8988T (cell line): ENCODE data around the gene TYMP.

Experiments used
- DNase-seq: peaks from one replicate; pipeline ENCODE4 v3.0.0; 2011

The TYMP gene

DNA sequence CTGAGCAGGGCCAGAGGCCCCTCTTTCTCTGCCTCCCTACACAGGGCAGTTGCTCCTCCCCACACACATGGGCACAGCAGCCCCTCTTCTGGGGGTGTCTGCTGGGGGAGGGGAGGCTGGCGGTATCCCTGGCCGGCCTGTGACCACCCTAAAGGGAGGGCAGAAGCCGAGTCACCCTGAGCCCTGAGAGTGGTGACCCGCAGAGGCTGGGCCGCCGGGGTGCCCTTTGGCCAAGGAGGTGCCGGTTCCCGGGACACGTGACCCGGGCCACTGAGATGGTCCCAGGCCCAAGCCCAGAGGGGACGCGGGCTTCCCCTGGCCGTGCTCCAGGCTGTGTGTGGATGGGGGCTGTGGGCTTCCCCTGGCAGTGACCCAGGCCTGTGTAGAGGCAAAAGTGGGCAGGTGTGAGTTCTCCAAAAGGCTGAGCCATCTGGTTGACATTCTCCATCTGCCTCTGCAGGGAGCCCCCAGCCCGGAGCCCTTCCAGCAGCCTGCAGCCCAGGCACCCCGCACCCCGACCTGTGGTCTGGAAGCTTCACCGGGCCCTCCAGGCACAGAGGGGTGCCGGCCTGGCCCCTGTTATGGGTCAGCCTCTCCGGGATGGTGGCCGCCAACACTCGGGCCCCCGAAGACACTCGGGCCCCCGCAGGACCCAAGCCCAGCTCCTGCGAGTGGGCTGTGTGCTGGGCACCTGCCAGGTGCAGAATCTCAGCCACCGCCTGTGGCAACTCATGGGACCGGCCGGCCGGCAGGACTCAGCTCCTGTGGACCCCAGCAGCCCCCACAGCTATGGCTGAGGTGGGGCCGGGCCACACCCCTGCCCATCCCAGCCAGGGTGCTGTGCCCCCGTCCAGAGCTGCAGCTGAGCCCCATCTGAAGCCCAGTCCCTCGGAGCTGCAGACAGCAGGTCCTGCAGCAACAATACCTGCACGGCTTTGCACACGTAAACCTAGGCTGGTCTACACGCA, 47.4 kb downstream of the TYMP start:
- no peak for DNase-seq

DNA sequence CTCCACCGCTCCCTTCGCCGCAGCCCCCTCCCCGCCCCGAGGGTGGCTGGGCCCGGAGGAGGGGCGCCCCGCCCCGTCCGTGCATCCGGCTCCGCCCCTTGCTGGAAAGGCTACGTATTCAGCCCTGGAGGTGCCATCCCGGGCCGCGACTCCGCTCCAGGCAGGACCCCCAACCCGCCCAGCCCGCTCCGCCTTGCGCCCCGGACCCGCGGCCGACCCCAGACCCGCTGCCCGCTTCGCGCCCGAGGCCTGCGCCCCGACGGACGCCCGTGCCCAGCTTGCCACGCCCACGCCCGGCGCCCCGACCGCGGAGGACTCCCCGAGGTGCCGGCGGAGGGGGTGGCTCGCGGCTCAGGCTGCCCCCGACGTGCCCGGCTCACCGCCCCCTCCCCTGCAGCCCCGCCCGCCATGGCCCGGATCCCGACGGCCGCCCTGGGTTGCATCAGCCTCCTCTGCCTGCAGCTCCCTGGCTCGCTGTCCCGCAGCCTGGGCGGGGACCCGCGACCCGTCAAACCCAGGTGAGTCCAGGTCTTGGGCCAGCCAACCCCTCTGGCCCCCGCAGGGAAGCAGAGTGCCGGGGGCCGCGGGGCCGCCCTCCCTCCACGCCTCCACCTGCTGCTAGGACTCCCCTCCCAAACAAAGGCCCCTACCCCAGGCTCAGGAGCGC, 48.2 kb downstream of the TYMP start, which contains the start of gene ADM2:
Gene ADM2, plus strand, starts transcription at position 104 of the 667 bp plus-strand sequence. Its CDS starts 305 bp downstream, at position 409.
- no peak for DNase-seq

DNA sequence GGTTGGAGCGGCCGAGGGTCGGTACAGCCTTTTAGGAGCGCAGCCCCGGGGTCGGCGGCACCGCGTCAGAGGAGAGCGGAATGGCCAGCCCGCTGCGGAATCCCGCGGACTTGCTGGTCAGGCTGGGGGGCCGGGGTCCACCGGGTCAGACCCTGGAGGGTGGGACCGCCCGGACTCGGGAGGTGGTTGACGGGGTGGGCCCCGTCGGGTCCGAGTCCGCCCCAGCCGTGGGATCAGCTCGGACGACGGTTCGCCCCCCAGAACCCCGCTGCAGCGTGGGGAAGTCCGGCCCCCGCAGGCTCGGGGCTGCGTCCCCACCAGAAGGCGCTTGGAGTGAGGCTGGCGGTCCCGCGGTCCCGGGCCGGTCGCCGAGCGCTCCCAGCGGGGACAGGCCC, 48.8 kb downstream of the TYMP start:
- DNase-seq = no peak

DNA sequence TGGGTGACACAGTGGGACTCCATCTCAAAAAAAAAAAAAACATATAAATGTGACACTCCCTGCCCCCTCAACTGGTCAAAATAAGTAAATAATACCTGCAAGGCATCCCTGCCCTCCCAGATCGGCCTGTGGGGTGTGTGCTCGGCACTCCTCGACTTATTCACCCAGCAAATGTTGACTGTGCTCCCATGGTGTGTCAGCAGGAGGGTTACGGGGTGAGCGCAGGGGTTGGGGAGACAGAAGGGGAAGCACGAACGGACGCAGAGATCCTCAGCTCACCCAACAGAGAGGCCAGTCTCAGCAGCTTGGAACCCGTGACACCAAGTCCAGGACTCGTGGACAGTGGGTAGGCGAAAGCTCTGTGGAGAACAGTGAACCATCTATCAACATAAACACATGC, 50.1 kb downstream of the TYMP start:
- DNase-seq = no peak

DNA sequence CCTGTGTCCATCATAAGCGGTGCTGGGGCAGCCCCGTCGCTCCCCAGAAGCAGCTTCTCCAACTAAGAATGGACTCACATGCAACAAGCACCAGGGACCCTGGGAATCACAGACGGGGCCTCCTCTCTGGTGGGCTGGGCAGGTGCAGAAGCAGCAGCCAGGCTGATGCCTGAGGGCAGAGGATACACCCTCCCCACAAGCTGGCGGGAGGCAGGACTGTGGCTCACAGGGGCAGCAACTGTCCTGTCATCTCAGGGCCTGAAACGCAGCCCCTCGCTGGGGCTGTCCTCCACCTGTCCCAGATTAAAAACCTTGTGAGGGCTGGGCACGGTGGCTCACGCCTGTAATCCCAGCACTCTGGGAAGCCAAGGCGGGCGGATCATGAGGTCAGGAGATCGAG, 51.9 kb downstream of the TYMP start:
- no peak for DNase-seq

DNA sequence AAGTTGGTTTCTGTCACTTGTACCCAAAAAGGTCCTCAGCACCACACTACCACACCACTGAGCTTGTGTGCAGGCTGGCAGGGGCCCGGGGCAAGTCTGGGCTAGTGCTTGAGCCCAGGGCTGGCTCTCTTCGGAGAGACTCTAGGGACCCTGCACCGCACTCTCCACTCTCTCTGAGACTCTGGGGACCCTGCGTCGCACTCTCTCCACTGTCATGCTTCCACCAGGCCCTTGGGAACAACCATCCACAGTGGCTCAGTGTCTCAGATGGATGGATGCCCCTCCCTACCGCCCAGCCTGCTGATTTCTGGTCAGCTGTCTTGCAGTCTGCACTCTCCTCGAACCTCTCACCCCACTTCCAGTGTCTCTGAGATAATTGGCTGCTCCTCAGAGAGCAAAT, 52.9 kb downstream of the TYMP start:
- DNase-seq = no peak
